HG03442 (cell line): Measurements from ENCODE around the gene TXNDC11.

ENCODE experiments used
- ATAC-seq: cut with Tn5 transposase; IDR thresholded peaks from one replicate; pipeline ENCODE4 v1.9.1; 2021; ENCODE audit warnings: mild to moderate bottlenecking, moderate library complexity; ENCODE audit not compliant: unreplicated experiment

TXNDC11 gene

DNA sequence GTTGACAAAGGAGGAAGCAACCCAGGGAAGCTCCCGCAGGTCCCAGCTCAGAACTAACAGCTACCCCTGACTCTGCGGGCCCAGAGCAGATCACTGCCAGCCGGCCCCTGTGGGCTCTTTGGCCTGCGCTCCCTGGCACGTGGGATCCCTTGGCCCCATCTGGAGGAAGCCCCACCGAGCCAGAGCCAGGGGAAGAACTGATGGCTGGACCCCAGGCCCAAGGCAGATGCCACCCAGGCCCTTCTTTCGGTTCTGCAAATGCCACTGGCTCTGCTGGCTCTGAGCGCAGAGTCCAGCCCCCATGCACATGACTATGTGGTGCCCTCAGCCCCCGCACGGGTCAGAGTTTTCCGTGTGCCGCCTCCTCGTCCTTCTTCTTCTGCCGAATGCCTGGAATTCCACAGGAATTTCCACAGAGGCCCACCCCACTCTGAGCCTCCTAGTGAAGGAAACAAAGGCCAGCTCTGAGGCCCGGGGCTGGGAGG is 110.2 kb downstream of the TXNDC11 start:
- ATAC-seq, result no peak

GRCh38 chr16:11631214-11631613 is 111.4 kb downstream of the TXNDC11 start:
- ATAC-seq, result no peak

DNA sequence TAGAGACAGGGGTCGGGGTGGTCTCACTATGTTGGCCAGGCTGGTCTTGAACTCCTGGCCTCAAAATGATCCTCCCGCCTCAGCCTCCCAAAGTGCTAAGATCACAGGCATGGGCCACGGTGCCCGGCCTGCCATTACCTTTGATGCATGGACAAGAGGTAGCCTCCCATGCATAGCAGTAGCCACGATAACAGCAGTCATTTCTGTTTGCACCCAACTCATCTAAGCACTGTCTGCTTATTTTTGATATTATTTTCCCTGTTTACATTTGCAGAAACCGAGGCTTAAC is 111.9 kb downstream of the TXNDC11 start:
- ATAC-seq, result no peak

- no peak for ATAC-seq
Measured at GRCh38 chr16:11630046-11630767, 112.5 kb downstream of the TXNDC11 start.
